ENCODE results near the gene BLM. TPM values are rescaled to one million over a fixed set of nuclear protein-coding genes. Genes with fewer than 3 reads are reported as not detected.

BLM gene
- total RNA-seq, 1 experiment from 2014 or later: 41.3 TPM

DNA sequence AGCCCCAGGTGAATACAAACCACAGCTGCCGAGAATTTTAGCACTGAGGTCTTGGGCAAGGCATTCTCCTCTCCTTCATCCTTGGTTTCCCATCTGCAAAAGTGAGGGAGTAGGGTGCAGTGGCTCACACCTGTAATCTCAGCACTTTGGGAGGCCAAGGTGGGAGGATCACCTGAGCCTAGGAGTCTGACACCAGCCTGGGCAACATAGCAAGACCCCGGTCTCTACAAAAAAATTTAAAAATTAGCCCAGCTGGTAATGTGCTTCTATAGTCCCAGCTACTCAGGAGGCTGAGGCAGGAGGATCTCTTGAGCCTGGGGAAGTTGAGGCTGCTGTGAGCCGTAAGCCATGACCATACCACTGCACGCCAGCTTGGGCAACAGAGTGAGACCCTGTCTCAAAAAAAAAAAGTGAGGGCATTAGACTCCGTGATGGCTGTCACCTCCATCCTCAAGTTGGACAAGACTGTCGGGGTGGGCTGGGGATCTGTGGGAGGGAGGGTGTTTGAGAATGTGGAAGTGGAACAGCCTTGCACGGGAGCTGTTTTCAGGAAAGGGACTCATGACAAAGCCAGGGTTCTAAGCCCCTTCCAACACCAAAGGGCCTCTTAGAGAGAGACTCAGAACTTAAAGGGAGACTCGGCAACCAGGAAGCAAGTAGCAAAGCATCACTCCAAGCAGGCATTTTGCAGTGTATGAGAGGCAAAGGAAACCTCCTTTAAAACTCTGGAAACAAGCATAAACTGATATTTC is 105.2 kb downstream of the BLM start:
- Histone ChIP-seq H3K27me3 (ENCODE audit: insufficient read depth, low read length) (no peaks in the 10 kb centered on the region), H2AFZ (ENCODE audit: low read length) (no peak overlapping the region), H3K23me2 (ENCODE audit: insufficient read length, low read depth, low read length, poor library complexity, severe bottlenecking) (no peaks in the 10 kb centered on the region), H3K56ac (ENCODE audit: insufficient read length, low read depth, low read length) (no peak overlapping the region), H3K9me3 (ENCODE audit: control insufficient read depth, low read depth, low read length) (no peaks in the 10 kb centered on the region), H2BK12ac (ENCODE audit: insufficient read length, low read depth, low read length) (no peak overlapping the region), H2BK20ac (ENCODE audit: low read depth, low read length, poor library complexity, severe bottlenecking) (no peak overlapping the region), H3K79me2 (ENCODE audit: insufficient read depth, low read length) (no peaks in the 10 kb centered on the region), H3K4ac (ENCODE audit: low read depth, low read length) (no peak overlapping the region), H3K79me1 (ENCODE audit: insufficient read depth, low read depth, low read length, poor library complexity, severe bottlenecking) (no peaks in the 10 kb centered on the region), H3K23ac (ENCODE audit: insufficient read length, low read depth, low read length) (no peak overlapping the region), H3K14ac (ENCODE audit: insufficient read depth, low read length) (no peak overlapping the region), H4K8ac (replicated peaks; ENCODE audit: insufficient read length, low read depth, low read length) (no peak overlapping the region), H3K4me2 (ENCODE audit: insufficient read depth, insufficient read length, low read length) (no peak overlapping the region), H4K20me1 (ENCODE audit: control insufficient read depth, insufficient read depth, insufficient read length) (no peaks in the 10 kb centered on the region), H3K4me1 (ENCODE audit: insufficient read depth, low read length) (no peaks in the 10 kb centered on the region), H2BK5ac (ENCODE audit: insufficient read length, low read length) (no peak overlapping the region), H3K18ac (ENCODE audit: insufficient read length, low read depth, low read length) (no peak overlapping the region), H3T11ph (ENCODE audit: low read length) (no peak overlapping the region), H3K9ac (ENCODE audit: extremely low read depth, insufficient read length, low read length) (no peak overlapping the region), H2AK5ac (ENCODE audit: insufficient read length, low read length) (no peak overlapping the region), H4K91ac (ENCODE audit: insufficient read length, low read depth, low read length) (no peak overlapping the region), H3K27ac (ENCODE audit: insufficient read length, low read depth, low read length) (no peak overlapping the region), H4K5ac (ENCODE audit: insufficient read length, low read depth, low read length) (no peak overlapping the region), H2BK15ac (ENCODE audit: low read depth, low read length) (no peak overlapping the region), H2BK120ac (ENCODE audit: low read depth, low read length, poor library complexity, severe bottlenecking) (no peak overlapping the region)
- H3K4me1 Mint-ChIP-seq: peaks cover 16 to 20% of the 10 kb centered on the region in 2 experiments
- H3K4me3 Mint-ChIP-seq: no peak overlapping the region
- H3K36me3 Mint-ChIP-seq (ENCODE audit: insufficient read depth in 1 of 3, low read depth in 3 of 3): no peaks in the 10 kb centered on the region; a peak in 1 of 7 replicates
- TF ChIP-seq, protein P1, sequence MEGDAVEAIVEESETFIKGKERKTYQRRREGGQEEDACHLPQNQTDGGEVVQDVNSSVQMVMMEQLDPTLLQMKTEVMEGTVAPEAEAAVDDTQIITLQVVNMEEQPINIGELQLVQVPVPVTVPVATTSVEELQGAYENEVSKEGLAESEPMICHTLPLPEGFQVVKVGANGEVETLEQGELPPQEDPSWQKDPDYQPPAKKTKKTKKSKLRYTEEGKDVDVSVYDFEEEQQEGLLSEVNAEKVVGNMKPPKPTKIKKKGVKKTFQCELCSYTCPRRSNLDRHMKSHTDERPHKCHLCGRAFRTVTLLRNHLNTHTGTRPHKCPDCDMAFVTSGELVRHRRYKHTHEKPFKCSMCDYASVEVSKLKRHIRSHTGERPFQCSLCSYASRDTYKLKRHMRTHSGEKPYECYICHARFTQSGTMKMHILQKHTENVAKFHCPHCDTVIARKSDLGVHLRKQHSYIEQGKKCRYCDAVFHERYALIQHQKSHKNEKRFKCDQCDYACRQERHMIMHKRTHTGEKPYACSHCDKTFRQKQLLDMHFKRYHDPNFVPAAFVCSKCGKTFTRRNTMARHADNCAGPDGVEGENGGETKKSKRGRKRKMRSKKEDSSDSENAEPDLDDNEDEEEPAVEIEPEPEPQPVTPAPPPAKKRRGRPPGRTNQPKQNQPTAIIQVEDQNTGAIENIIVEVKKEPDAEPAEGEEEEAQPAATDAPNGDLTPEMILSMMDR (conservative IDR thresholded peaks at IDR 0.05): no peak
- H3K9me3 Mint-ChIP-seq: no peaks in the 10 kb centered on the region
- H3K27ac Mint-ChIP-seq: peak overlapping the region in 1 of 3 experiments; percentile 28; a peak in 1 of 7 replicates
- H3K27me3 Mint-ChIP-seq (ENCODE audit: low read depth): no peaks in the 10 kb centered on the region; the same call in 1 of the 2 replicates
- no CpG with 5 or more reads among the region's 8 CpGs for WGBS (ENCODE audit: extremely low coverage, insufficient read length, low lambda C conversion rate)
- no peak for DNase-seq

Data from H9 (cell line).